C4-2B (cell line): Measurements from ENCODE around the gene LLGL1.

Source experiments
- ZFX ChIP-seq: fragments of 450-650 bp; IDR thresholded peaks from 2 replicates; pipeline ENCODE4 v1.6.1; 2017
- TF ChIP-seq, protein P1 (sequence below): fragments of 450-650 bp; conservative IDR thresholded peaks from 2 replicates; pipeline ENCODE4 v1.5.1; 2017; ENCODE audit warnings: mild to moderate bottlenecking

DNA sequence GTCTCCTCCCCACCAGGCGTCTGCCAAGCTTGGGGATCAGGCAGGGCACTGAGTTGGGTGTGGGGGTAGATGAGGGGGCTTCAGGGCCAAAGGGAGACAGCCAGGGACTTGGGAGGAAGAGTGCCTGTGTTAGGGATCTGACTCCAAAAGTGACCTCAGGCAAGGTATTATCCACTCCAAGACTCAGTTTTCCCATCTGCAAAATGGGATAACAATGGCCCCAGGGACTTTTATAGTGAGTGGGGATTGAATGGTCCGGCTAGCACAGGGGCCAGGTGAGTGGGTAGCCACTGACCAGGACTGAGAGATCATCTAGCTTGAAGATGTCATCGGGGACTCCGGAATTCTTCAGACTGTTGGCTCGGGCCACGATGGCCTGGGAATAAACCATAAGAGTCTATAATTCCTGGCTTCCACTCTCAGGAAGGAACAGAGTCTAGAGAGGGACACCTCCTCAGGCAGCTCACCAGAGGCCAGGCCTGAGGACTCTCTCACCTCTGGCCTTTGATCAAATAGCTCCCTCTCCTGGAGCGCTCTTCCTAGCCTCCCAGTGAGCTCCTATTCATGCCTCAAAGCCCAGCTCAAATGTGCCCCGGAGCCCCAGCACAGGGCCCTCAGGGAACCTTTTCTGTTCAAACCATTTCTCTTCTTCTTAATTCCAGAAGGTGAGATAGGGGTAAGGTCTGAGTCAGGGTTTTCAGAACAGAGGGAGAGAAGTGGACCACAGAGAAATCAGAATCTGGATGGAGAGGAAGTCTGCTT is 29.6 kb downstream of the LLGL1 start:
- TF ChIP-seq, protein P1, sequence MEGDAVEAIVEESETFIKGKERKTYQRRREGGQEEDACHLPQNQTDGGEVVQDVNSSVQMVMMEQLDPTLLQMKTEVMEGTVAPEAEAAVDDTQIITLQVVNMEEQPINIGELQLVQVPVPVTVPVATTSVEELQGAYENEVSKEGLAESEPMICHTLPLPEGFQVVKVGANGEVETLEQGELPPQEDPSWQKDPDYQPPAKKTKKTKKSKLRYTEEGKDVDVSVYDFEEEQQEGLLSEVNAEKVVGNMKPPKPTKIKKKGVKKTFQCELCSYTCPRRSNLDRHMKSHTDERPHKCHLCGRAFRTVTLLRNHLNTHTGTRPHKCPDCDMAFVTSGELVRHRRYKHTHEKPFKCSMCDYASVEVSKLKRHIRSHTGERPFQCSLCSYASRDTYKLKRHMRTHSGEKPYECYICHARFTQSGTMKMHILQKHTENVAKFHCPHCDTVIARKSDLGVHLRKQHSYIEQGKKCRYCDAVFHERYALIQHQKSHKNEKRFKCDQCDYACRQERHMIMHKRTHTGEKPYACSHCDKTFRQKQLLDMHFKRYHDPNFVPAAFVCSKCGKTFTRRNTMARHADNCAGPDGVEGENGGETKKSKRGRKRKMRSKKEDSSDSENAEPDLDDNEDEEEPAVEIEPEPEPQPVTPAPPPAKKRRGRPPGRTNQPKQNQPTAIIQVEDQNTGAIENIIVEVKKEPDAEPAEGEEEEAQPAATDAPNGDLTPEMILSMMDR = no peak; the same call in 1 of the 2 replicates
- TF ChIP-seq ZFX = no peak
